A673 (cell line): Measurements from ENCODE around the gene NUF2. TPM values are rescaled to one million over a fixed set of nuclear protein-coding genes. Genes with fewer than 3 reads are reported as not detected.

Experiments used
- BruUV-seq: library from RNA; stranded (reverse); fragments of 400-500 nt; replicated peaks from 2 replicates; lab custom pipeline; 2021; lab: Mats Ljungman, UMichigan
- CTCF ChIA-PET: fragments of 300-600 bp; sonication (Branson Sonifier 250); formaldehyde crosslinking; loops from one replicate; lab custom pipeline; 2022; ENCODE audit warnings: antibody characterized with exemption; lab: Charles Lee
- POLR2A ChIA-PET: fragments of 300-600 bp; sonication (Branson Sonifier 250); formaldehyde crosslinking; loops from one replicate; lab custom pipeline; 2022; ENCODE audit warnings: antibody characterized with exemption; ENCODE audit not compliant: low non-redundant PET; lab: Charles Lee
- DNase-seq: peaks from one replicate; pipeline ENCODE4 v3.0.0-alpha.2; 2015; ENCODE audit warnings: low spot score
- H3K27ac ChIP-seq: fragments of 200-600 bp; sonication (generic); 2 replicates; pipeline ENCODE4 v1.5.1; 2016; ENCODE audit warnings: mixed run types, low read depth, mild to moderate bottlenecking, mixed read lengths, antibody characterized with exemption, low read length; ENCODE audit not compliant: poor library complexity, severe bottlenecking
- H3K27me3 ChIP-seq: fragments of 200-600 bp; sonication (generic); replicated peaks from 2 replicates; pipeline ENCODE4 v1.6.1; 2017; ENCODE audit warnings: mixed run types, low read depth, mild to moderate bottlenecking, mixed read lengths, antibody characterized with exemption, low read length; ENCODE audit not compliant: insufficient read depth, poor library complexity
- H3K36me3 ChIP-seq: fragments of 200-600 bp; sonication (generic); 2 replicates; pipeline ENCODE4 v1.6.1; 2016; ENCODE audit warnings: mixed run types, mild to moderate bottlenecking, mixed read lengths, antibody characterized with exemption, low read length; ENCODE audit not compliant: insufficient read depth, poor library complexity, severe bottlenecking
- H3K4me1 ChIP-seq: fragments of 200-600 bp; sonication (generic); 2 replicates; pipeline ENCODE4 v1.6.1; 2017; ENCODE audit warnings: mixed run types, mild to moderate bottlenecking, mixed read lengths, antibody characterized with exemption, low read length; ENCODE audit not compliant: insufficient read depth, poor library complexity, severe bottlenecking
- H3K4me3 ChIP-seq: fragments of 200-600 bp; sonication (generic); 2 replicates; pipeline ENCODE4 v1.5.1; 2016; ENCODE audit warnings: low read depth, mixed run types, mild to moderate bottlenecking, mixed read lengths, low read length; ENCODE audit not compliant: poor library complexity, severe bottlenecking
- H3K9me3 ChIP-seq: fragments of 200-600 bp; sonication (generic); 2 replicates; pipeline ENCODE4 v1.6.1; 2016; ENCODE audit warnings: mixed run types, low read depth, mild to moderate bottlenecking, mixed read lengths, antibody characterized with exemption, low read length; ENCODE audit not compliant: poor library complexity, severe bottlenecking
- CTCF ChIP-seq: fragments of 300-800, 200-600 bp; sonication (generic); conservative IDR thresholded peaks from 2 replicates; pipeline ENCODE4 v1.5.1; 2017; ENCODE audit warnings: low read depth, mild to moderate bottlenecking, antibody characterized with exemption, low read length, moderate library complexity, mixed read lengths
- EZH2 ChIP-seq: fragments of 200-600 bp; sonication (generic); IDR thresholded peaks from 2 replicates; pipeline ENCODE4 v1.6.1; 2017; ENCODE audit warnings: borderline replicate concordance, low read depth, mild to moderate bottlenecking, mixed read lengths, antibody characterized with exemption, low read length; ENCODE audit not compliant: poor library complexity, severe bottlenecking
- intact Hi-C: fragments of 100-400 bp; cut with micrococcal nuclease; formaldehyde crosslinking; loops from one replicate; pipeline ENCODE4 v1.10.0; 2022; ENCODE audit not compliant: unreplicated experiment
- total RNA-seq: library from RNA; stranded (reverse); gene quantifications from 2 replicates; pipeline ENCODE4 v1.2.3, GENCODE V29; 2021

Gene NUF2
- total RNA-seq, 1 experiment from 2014 or later, result 91.6 TPM

DNA sequence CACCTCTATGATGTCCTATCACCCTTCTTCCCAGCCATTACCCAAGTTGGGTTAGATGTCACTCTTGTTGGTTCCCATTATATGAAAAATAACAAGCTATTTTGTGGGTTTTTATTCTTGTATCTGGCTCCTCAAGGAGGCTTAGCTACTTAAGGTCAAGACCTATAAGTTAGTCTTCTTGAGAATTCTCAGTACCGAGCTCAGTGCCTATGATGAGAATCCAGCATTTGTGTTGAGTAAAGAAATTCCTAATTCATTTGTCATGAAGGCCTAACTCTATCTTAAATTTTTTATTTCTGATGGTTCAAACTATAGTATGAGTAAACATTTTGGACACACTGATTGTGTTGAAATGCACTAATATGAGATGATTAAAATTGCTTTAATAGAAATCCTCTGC is 15.9 kb downstream of the NUF2 start:
- POLR2A ChIA-PET, result no interaction called here
- Histone ChIP-seq H3K9me3 (peaks cover 19% of the 10 kb centered on the region), H3K36me3 (peaks cover 94% of the 10 kb centered on the region), H3K4me1 (no peaks in the 10 kb centered on the region), H3K27ac (no peak overlapping the region), H3K27me3 (no peaks in the 10 kb centered on the region), H3K4me3 (no peak overlapping the region)
- TF ChIP-seq EZH2, result no peak
- TF ChIP-seq CTCF, result no peak
- intact Hi-C loops, result no loop called here
- DNase-seq, result no peak
- CTCF ChIA-PET, result no interaction called here
- BruUV-seq, result no TSS peak

GRCh38 chr1:163346326-163346870 is 24.6 kb downstream of the NUF2 start:
- POLR2A ChIA-PET, result no interaction called here
- Histone ChIP-seq H3K9me3 (no peaks in the 10 kb centered on the region), H3K27ac (no peak overlapping the region), H3K27me3 (no peaks in the 10 kb centered on the region), H3K36me3 (peaks cover 91% of the 10 kb centered on the region), H3K4me1 (no peaks in the 10 kb centered on the region), H3K4me3 (no peak overlapping the region)
- TF ChIP-seq EZH2 (no peak), CTCF (no peak)
- no peak for DNase-seq
- BruUV-seq, result no TSS peak
- CTCF ChIA-PET, result no interaction called here
- intact Hi-C loops, result no loop called here

DNA sequence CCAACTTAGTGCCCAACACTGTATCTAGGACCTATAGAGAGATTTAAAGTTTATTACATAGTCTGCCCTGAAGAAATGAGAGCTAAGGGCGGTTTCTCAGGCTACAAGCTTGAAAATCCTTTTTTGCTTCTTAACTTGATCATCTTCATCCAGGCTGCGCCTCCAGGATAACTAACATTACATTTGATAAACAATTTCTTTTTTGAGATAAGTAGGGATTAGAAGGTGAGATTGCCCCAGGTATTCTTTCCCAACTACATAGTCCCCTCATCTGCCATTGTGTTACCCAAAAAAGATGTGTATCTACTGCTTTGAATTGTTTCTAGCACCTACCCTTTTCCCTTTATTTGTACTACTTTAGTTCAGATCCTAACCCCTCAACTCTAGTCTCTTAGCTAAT is 25.4 kb downstream of the NUF2 start:
- no peak for DNase-seq
- H3K36me3 ChIP-seq, result peaks cover 93% of the 10 kb centered on the region
- H3K4me3 ChIP-seq, result no peak overlapping the region
- H3K27me3 ChIP-seq, result no peaks in the 10 kb centered on the region
- H3K27ac ChIP-seq, result no peak overlapping the region
- no peaks in the 10 kb centered on the region for H3K9me3 ChIP-seq
- no peaks in the 10 kb centered on the region for H3K4me1 ChIP-seq
- intact Hi-C loops, result no loop called here
- CTCF ChIA-PET, result no interaction called here
- POLR2A ChIA-PET, result no interaction called here
- BruUV-seq, result no TSS peak
- no peak for TF ChIP-seq EZH2
- TF ChIP-seq CTCF, result no peak
